Subcutaneous abdominal adipose tissue (tissue), 5 donors: ENCODE measurements around the gene NOTCH4.

ENCODE experiments used
- H3K27ac ChIP-seq: one replicate; pipeline ENCODE4 v1.7.0; 2013; ENCODE audit warnings: low read depth, mild to moderate bottlenecking, inconsistent platforms, low read length, moderate library complexity
- H3K27me3 ChIP-seq, 5 donors: one replicate each; pipeline ENCODE4 v1.7.0; 2013; ENCODE audit warnings: low read length in 5 of 5, inconsistent platforms in 1 of 5; ENCODE audit not compliant: control insufficient read depth in 5 of 5, insufficient read depth in 4 of 5
- H3K36me3 ChIP-seq, 5 donors: one replicate each; pipeline ENCODE4 v1.7.0; 2013; ENCODE audit warnings: low read length in 5 of 5; ENCODE audit not compliant: control insufficient read depth in 5 of 5, insufficient read depth in 5 of 5
- H3K4me1 ChIP-seq, 5 donors: one replicate each; pipeline ENCODE4 v1.7.0; 2013; ENCODE audit warnings: low read length in 5 of 5, mild to moderate bottlenecking in 3 of 5, moderate library complexity in 1 of 5; ENCODE audit not compliant: control insufficient read depth in 5 of 5, insufficient read depth in 5 of 5
- H3K4me3 ChIP-seq, 5 donors: one replicate each; pipeline ENCODE4 v1.7.0; 2013; ENCODE audit warnings: low read length in 5 of 5, low read depth in 1 of 5
- H3K9ac ChIP-seq, 5 donors: one replicate each; pipeline ENCODE4 v1.7.0; 2013; ENCODE audit warnings: low read length in 5 of 5, mild to moderate bottlenecking in 4 of 5, moderate library complexity in 3 of 5
- H3K9me3 ChIP-seq, 5 donors: one replicate each; pipeline ENCODE4 v1.7.0; 2013; ENCODE audit warnings: low read length in 5 of 5; ENCODE audit not compliant: control insufficient read depth in 5 of 5
- donor health status: healthy.
- donor health status: healthy.
- donor health status: healthy.
- donor health status: healthy.
- donor health status: healthy.

The NOTCH4 gene

GRCh38 chr6:32184084-32184640 is 39.7 kb downstream of the NOTCH4 start, which contains the start of gene AGER:
Gene AGER, minus strand, starts transcription at chr6:32184253. Its CDS starts 31 bp downstream, at chr6:32184222.
- peaks cover 8 to 62% (median 53%) of the 10 kb centered on the region in 5 donors for H3K4me1 ChIP-seq
- peaks cover 0 to 64% (median 41%) of the 10 kb centered on the region in 5 donors for H3K36me3 ChIP-seq
- H3K27me3 ChIP-seq, result no peaks in the 10 kb centered on the region
- H3K9me3 ChIP-seq, result no peaks in the 10 kb centered on the region
- H3K9ac ChIP-seq, result peak within 1 kb of the TSS in 2 of 5 donors; percentile 14 to 41
- peak within 1 kb of the TSS; percentile 63 for H3K27ac ChIP-seq
- H3K4me3 ChIP-seq, result no peak within 1 kb of the TSS

GRCh38 chr6:32183483-32184083 is 40.3 kb downstream of the NOTCH4 start:
- Histone ChIP-seq H3K4me1 (peaks cover 5 to 62% (median 53%) of the 10 kb centered on the region in 5 donors), H3K9me3 (no peaks in the 10 kb centered on the region), H3K27ac (peak overlapping the region; percentile 63), H3K27me3 (no peaks in the 10 kb centered on the region), H3K9ac (peak overlapping the region in 1 of 5 donors; percentile 41), H3K36me3 (peaks cover 0 to 64% (median 41%) of the 10 kb centered on the region in 5 donors), H3K4me3 (no peak overlapping the region)

GRCh38 chr6:32183030-32183429 is 40.8 kb downstream of the NOTCH4 start:
- H3K27me3 ChIP-seq, result no peaks in the 10 kb centered on the region
- no peak overlapping the region for H3K4me3 ChIP-seq
- H3K4me1 ChIP-seq, result peaks cover 6 to 59% (median 48%) of the 10 kb centered on the region in 5 donors
- H3K36me3 ChIP-seq, result peaks cover 0 to 64% (median 41%) of the 10 kb centered on the region in 5 donors
- H3K9me3 ChIP-seq, result no peaks in the 10 kb centered on the region
- peak overlapping the region; percentile 63 for H3K27ac ChIP-seq
- peak overlapping the region in 1 of 5 donors; percentile 41 for H3K9ac ChIP-seq

- peaks cover 7 to 59% (median 44%) of the 10 kb centered on the region in 5 donors for H3K4me1 ChIP-seq
- peak overlapping the region; percentile 63 for H3K27ac ChIP-seq
- H3K9me3 ChIP-seq, result no peaks in the 10 kb centered on the region
- H3K9ac ChIP-seq, result peak overlapping the region in 2 of 5 donors; percentile 13 to 48
- H3K4me3 ChIP-seq, result no peak overlapping the region
- H3K27me3 ChIP-seq, result no peaks in the 10 kb centered on the region
- peaks cover 0 to 59% (median 38%) of the 10 kb centered on the region in 5 donors for H3K36me3 ChIP-seq
These were observed 41.3 kb downstream of the NOTCH4 start for GRCh38 chr6:32182555-32182981.

GRCh38 chr6:32181915-32182529 is 41.8 kb downstream of the NOTCH4 start:
- Histone ChIP-seq H3K9ac (peak overlapping the region in 1 of 5 donors; percentile 13), H3K27ac (peak overlapping the region; percentile 63), H3K4me3 (no peak overlapping the region), H3K36me3 (peaks cover 0 to 54% (median 32%) of the 10 kb centered on the region in 5 donors), H3K4me1 (peaks cover 8 to 59% (median 45%) of the 10 kb centered on the region in 5 donors), H3K9me3 (no peaks in the 10 kb centered on the region), H3K27me3 (no peaks in the 10 kb centered on the region)

- H3K9ac ChIP-seq, result no peak overlapping the region
- H3K4me1 ChIP-seq, result peaks cover 10 to 59% (median 45%) of the 10 kb centered on the region in 5 donors
These were observed 42.6 kb downstream of the NOTCH4 start for GRCh38 chr6:32181148-32181702.

GRCh38 chr6:32179766-32180405 is 44.0 kb downstream of the NOTCH4 start:
- H3K4me3 ChIP-seq, result peak overlapping the region in 1 of 5 donors; percentile 93
- peak overlapping the region; percentile 93 for H3K27ac ChIP-seq

More at GRCh38 chr6:32181148-32181702, 42.6 kb downstream of the NOTCH4 start:
- Histone ChIP-seq H3K27me3 (no peaks in the 10 kb centered on the region), H3K27ac (no peak overlapping the region), H3K4me3 (no peak overlapping the region), H3K9me3 (no peaks in the 10 kb centered on the region), H3K36me3 (peaks cover 0 to 46% (median 28%) of the 10 kb centered on the region in 5 donors)

GRCh38 chr6:32178547-32179440 is 45.1 kb downstream of the NOTCH4 start:
- Histone ChIP-seq H3K27me3 (no peaks in the 10 kb centered on the region), H3K27ac (peak overlapping the region; percentile 93), H3K4me1 (peaks cover 14 to 66% (median 52%) of the 10 kb centered on the region in 5 donors), H3K4me3 (peak overlapping the region; percentile 63 to 95 (median 85)), H3K9me3 (no peaks in the 10 kb centered on the region), H3K9ac (peak overlapping the region; percentile 66 to 87 (median 79)), H3K36me3 (peaks cover 0 to 36% (median 27%) of the 10 kb centered on the region in 5 donors)

More at GRCh38 chr6:32179766-32180405, 44.0 kb downstream of the NOTCH4 start:
- Histone ChIP-seq H3K27me3 (no peaks in the 10 kb centered on the region), H3K9me3 (no peaks in the 10 kb centered on the region), H3K9ac (peak overlapping the region in 1 of 5 donors; percentile 20), H3K36me3 (peaks cover 0 to 42% (median 28%) of the 10 kb centered on the region in 5 donors), H3K4me1 (peaks cover 14 to 65% (median 51%) of the 10 kb centered on the region in 5 donors)
